Right kidney (tissue), 1 donor: ENCODE results near the gene STX10.

Source experiments
- DNase-seq: peaks from one replicate; pipeline ENCODE4 v3.0.0-alpha.2; 2016

STX10 gene

DNA sequence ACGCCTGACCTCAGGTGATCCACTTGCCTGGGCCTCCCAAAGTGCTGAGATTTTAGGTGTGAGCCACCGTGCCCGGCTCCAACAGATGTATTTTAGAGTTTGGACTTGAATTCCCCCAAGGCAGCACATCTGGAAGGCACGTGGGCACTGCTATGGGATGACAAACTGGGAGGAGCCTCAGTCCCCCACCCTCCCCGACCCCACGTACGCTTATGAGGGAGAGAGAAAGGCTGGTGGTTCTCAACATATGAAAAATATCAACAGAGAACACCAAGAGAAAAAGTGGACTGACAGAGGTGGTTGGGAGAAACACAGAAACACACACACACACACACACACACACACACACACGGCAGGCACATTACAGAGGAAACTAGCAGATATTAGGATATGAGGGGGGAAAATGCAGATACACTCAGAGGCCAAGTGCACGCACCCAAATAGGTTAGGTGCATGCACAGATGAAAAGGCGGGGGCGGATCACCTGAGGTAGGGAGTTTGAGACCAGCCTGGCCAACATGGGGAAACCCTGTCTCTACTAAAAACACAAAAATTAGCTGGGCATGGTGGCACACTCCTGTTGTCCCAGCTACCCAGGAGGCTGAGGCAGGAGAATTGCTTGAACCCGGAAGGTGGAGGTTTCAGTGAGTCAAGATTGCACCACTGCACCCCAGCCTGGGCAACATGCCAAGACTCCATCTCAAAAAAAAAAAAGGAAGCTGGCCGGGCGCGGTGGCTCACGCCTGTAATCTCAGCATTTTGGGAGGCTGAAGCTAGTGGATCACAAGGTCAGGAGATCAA is 3.2 kb downstream of the STX10 start:
- DNase-seq = no peak

- DNase-seq = no peak
These were observed 10.4 kb downstream of the STX10 start for GRCh38 chr19:13139633-13140311.

DNA sequence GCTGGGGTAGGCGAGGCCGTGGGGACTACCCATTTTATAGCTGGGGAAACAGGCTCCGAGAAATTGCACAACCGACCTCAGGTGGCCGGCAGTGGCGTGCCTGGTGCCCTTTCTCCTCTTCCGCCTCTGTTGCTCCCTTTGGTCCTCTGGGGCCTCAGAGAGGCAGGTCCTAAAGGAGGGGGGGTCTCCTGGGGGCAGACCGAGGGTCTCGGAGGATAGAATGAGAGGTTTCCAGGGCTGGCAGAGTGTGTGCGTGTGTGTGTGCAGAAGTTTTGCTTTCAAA is 11.3 kb downstream of the STX10 start:
- DNase-seq = no peak

GRCh38 chr19:13138171-13138915 is 11.8 kb downstream of the STX10 start:
- DNase-seq = no peak

- no peak for DNase-seq
These were observed 12.8 kb downstream of the STX10 start for GRCh38 chr19:13137290-13137794.

DNA sequence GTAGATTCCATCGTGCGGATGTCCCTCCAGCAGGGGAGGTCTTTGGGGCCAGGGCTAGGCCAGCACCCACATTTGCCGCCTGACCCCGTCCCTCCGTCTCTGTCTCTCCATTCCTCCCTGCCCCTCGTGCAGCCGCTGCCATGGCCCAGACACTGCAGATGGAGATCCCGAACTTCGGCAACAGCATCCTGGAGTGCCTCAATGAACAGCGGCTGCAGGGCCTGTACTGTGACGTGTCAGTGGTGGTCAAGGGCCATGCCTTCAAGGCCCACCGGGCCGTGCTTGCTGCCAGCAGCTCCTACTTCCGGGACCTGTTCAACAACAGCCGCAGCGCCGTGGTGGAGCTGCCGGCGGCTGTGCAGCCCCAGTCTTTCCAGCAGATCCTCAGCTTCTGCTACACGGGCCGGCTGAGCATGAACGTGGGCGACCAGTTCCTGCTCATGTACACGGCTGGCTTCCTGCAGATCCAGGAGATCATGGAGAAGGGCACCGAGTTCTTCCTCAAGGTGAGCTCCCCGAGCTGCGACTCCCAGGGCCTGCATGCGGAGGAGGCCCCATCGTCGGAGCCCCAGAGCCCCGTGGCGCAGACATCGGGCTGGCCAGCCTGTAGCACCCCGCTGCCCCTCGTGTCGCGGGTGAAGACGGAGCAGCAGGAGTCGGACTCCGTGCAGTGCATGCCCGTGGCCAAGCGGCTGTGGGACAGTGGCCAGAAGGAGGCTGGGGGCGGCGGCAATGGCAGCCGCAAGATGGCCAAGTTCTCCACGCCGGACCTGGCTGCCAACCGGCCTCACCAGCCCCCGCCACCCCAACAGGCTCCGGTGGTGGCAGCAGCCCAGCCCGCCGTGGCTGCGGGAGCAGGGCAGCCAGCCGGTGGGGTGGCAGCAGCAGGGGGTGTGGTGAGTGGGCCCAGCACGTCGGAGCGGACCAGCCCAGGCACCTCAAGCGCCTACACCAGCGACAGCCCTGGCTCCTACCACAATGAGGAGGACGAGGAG is 14.8 kb downstream of the STX10 start:
- DNase-seq = no peak

- no peak for DNase-seq
These were observed 15.5 kb downstream of the STX10 start for GRCh38 chr19:13134626-13135025.

- DNase-seq = no peak
These were observed 16.8 kb downstream of the STX10 start for GRCh38 chr19:13133241-13133870.

GRCh38 chr19:13132471-13133180 is 17.5 kb downstream of the STX10 start:
- no peak for DNase-seq

- DNase-seq = no peak
These were observed 19.2 kb downstream of the STX10 start for GRCh38 chr19:13130886-13131490.

GRCh38 chr19:13129384-13129783 is 20.8 kb downstream of the STX10 start:
- no peak for DNase-seq

GRCh38 chr19:13128583-13128982 is 21.6 kb downstream of the STX10 start:
- DNase-seq = no peak

- no peak for DNase-seq
These were observed 22.2 kb downstream of the STX10 start for GRCh38 chr19:13127811-13128575.

DNA sequence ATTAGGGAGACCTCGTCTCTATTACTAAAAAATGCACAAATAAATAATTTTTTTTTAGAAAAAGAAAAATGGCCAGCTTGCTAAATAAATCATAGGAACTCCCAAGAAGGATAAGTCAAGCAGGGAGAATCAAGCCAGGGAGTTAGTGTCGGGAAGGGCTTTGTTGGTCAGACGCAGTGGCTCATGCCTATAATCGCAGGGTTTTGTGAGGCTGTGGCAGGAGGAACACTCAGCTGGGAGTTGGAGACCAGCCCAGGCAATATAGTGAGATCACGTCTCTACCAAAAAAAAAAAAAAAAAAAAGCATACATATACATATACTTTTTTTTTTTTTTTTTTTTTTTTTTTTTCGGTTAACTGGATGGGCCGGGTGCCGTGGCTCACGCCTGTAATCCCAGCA is 23.1 kb downstream of the STX10 start:
- DNase-seq = no peak

DNA sequence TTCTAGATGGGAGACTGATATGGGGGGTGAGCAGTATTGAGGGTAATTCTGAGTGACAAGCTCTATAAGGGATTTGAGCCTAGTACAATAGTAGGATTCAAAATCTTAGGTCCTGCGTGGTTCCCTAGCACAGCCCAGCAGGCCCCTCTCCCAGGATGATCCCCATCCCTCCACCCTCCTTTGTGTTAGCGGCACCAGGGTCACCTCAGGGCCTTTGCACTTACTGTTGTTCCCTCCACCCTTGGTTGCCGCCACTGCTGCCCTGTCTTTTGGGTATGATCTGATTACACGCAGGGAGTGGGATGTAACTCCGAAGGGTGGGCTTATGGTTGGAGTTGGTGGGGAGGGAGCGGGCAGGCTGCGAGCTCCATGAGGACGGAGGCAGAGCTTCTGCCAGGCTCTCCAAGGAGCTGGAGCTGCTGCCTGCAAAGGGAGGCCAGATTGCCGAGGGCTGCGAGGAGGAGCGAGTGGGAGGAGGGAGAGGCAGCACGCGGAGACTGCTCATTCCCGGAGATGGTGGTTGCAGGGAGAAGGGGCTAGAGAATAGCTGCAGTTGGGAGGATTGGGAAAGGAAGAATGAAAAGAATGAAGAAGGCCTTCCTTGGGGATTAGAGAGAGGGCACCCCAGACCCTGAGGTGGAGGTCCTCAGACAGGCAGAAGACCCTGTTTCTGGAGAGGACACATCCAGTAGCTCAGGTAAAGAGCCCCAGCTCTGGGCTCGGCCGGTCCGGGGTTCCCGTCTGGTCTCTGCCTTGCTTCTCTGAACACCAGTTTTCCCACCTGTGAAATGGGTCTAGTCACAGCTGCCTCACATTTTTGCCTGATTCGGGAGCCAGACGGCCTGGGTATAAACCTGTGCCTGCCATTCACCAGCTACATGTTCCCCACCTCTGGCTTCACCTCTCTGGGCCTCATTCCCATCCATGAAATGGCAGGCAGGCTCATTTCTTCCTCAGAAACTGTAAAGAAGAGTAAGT is 26.9 kb downstream of the STX10 start:
- DNase-seq = no peak

DNA sequence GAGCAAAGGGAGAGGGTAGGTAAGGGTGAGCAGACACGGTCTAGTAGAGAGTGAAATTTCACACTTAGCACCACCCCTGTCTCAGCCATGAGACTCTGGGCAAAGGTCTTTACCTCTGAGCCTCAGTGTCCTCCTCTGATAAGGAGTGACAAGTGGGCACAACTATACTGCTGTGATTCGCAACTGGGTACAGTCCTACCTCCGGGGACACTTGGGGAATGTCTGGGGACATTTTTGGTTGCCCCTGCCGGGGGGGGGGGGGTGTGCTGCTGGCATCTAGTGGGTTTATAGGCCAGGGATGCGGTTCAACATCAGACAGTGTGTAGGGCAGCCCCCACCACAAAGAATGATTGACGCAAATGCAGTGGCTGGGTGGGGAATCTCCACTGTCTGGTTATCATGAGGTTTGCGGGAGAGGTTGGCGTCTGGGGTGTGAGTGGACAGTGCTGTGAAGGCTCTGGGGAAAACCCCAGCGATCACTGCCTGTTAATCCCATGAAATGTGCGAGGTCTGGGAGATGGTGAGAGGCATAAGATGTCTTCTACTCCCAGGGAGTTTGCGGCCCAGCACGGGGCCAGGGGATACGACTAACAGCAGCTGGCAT is 27.8 kb downstream of the STX10 start:
- no peak for DNase-seq

DNA sequence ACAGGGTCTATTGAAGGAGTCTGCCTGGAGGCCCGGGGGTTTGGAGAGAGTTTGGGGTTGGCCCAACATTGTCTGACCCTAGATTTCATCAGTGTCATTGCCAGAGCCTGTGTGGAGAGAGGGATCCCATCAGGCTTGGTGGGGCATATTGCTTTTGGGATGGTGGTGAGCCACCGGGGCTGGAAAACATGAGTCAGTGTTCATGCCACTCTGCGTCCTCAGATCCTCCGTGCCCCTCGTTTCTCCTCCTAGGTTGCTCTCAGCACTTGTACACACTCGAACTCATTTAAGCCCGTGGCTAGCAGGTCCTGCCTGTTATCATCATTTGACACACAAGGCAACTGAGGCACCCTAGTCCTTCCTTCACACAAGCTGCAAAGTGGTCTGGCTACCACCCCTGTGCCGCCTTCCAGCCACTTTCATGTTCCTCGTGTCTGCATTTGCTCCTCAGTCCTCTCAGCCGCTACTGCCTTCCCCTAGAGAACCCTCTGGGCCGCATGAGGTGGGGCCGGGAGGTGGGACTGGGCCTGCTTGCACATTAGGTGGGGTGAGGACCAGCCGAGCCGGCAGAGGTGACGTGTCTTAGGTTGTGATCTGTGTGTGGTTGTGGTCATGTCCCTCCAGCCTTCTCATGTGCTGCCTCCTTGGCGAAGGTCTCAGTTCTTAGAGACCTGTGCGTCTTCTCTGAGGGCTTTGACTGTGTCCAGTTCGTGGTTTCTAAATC is 28.5 kb downstream of the STX10 start:
- DNase-seq = no peak
